GM10266 (cell line): ENCODE measurements around the gene CCDC85A.

Experiments
- DNase-seq: peaks from one replicate; pipeline ENCODE4 v3.0.0; 2012; ENCODE audit errors: extremely low spot score
- CTCF ChIP-seq: IDR thresholded peaks from 2 replicates; pipeline ENCODE4 v1.5.1; 2012; ENCODE audit warnings: mild to moderate bottlenecking, low read depth; ENCODE audit not compliant: control insufficient read depth, insufficient read depth; ENCODE audit errors: missing control alignments

The CCDC85A gene

DNA sequence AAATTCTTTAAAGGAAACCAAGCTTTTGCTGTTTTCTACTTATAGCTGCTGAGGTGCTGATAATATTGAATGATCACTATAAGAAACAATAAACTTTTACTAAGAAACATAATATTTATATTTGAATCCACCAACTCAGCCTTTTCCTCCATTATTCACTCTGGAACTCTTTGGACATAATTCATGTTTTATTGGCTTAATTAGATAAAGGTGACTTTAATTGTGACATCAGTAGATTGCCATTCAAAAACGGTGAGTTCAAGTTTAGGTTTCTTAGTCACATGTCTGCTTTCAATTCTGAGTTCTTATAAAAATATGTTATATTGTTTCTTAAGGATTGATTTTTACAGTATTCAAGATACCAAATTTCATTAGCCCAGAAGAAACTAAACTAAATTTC lies 24.0 kb downstream of the CCDC85A start:
- DNase-seq, result no peak
- TF ChIP-seq CTCF, result no peak

DNA sequence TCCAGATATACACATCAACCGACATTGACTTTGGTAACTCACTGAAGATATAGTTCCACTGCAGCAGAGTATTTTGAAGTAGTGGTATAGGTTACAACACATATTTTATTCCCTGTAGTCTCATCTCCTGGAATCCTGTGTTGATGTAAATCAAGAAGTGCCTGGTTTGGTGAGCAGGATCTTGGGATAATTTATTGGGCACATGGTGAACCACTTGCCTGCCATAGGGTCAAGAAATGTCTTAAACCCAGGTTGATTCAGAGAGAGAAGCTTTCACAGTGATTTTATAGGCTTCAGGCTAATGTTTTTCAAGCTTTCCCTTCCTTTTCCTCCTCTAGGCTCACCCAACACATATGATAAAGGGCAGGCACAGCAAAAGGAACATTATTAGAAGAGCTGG lies 24.6 kb downstream of the CCDC85A start:
- no peak for TF ChIP-seq CTCF
- DNase-seq, result no peak

DNA sequence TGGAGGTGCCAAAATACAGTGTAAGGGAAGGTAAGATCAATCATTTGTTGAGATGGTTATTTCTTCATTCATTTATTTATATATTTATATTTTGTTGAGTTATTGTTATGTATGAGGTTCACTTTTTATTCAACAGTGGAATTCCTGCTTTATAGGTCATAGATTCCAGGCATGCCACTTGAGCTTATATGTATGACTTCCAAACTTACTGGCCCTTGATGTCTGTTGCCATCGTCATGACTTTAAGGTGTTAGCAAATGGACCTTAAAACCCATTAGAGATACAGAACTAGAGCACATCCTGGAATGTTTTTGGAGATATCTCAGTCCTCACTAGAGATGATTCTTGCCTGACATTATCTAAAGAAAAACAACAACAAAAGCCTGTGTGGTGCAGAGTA lies 25.9 kb downstream of the CCDC85A start:
- TF ChIP-seq CTCF, result no peak
- DNase-seq, result no peak

DNA sequence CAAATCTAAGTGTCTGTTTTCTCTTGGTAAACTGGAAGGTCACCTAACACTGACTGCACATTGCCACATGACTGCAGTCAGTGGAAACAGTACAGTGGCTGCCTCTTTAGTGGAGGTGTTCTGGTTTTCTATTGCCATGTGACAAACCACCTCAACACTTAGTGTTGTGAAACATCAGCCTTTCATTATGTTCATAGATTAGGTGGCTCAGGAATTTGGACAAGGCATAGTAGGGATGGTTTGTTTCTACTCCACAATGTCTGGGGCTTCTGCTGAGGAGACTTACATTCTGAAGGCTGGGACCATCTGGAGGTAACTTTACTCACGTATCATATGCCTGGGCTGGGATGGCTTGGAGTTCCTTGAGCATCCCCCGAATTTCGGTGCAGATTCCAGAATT lies 26.5 kb downstream of the CCDC85A start:
- TF ChIP-seq CTCF, result no peak
- no peak for DNase-seq

GRCh38 chr2:56211048-56211447 lies 27.3 kb downstream of the CCDC85A start:
- DNase-seq, result no peak
- no peak for TF ChIP-seq CTCF

- no peak for TF ChIP-seq CTCF
- DNase-seq, result no peak
These were observed 32.1 kb downstream of the CCDC85A start for GRCh38 chr2:56215911-56216310.

- TF ChIP-seq CTCF, result no peak
- no peak for DNase-seq
These were observed 33.3 kb downstream of the CCDC85A start for GRCh38 chr2:56217106-56217505.

- DNase-seq, result no peak
- TF ChIP-seq CTCF, result no peak
These were observed 38.7 kb downstream of the CCDC85A start for GRCh38 chr2:56222481-56222880.
